Aorta (tissue), 5 donors: ENCODE measurements around the gene NCKAP5. TPM values are rescaled to one million over a fixed set of nuclear protein-coding genes. Genes with fewer than 3 reads are reported as not detected.

ENCODE experiments used
- ATAC-seq: fragments of 200-7000 bp; cut with Tn5 transposase; one replicate; pipeline ENCODE4 v1.9.1; 2022; ENCODE audit warnings: moderate library complexity; ENCODE audit not compliant: low FRiP score
- DNase-seq, 2 donors: peaks; one replicate each; pipeline ENCODE4 v3.0.0-alpha.2; 2020
- H3K27ac ChIP-seq, 2 donors: one replicate each; pipeline ENCODE4 v1.5.1; 2013; ENCODE audit warnings: low read length in 2 of 2, mild to moderate bottlenecking in 2 of 2, moderate library complexity in 2 of 2, control low read depth in 1 of 2, inconsistent platforms in 1 of 2, low read depth in 1 of 2
- H3K27me3 ChIP-seq, 2 donors: one replicate each; pipeline ENCODE4 v1.6.1; 2013; ENCODE audit warnings: control low read depth in 1 of 2, low read length in 1 of 2, mild to moderate bottlenecking in 1 of 2, moderate library complexity in 1 of 2; ENCODE audit not compliant: insufficient read depth in 2 of 2, control insufficient read depth in 1 of 2
- H3K36me3 ChIP-seq, 2 donors: one replicate each; pipeline ENCODE4 v1.6.1; 2013; ENCODE audit warnings: control low read depth in 1 of 2, low read length in 1 of 2, mild to moderate bottlenecking in 1 of 2; ENCODE audit not compliant: insufficient read depth in 2 of 2, control insufficient read depth in 1 of 2
- H3K4me1 ChIP-seq, 2 donors: one replicate each; pipeline ENCODE4 v1.6.1; 2013; ENCODE audit warnings: low read length in 2 of 2, control low read depth in 1 of 2, mild to moderate bottlenecking in 1 of 2, moderate library complexity in 1 of 2; ENCODE audit not compliant: insufficient read depth in 2 of 2, control insufficient read depth in 1 of 2
- H3K4me3 ChIP-seq, 2 donors: one replicate each; pipeline ENCODE4 v1.5.1; 2013; ENCODE audit warnings: low read length in 2 of 2, control low read depth in 1 of 2, mild to moderate bottlenecking in 1 of 2
- H3K9me3 ChIP-seq: one replicate; pipeline ENCODE4 v1.6.1; 2013; ENCODE audit warnings: mild to moderate bottlenecking, low read length; ENCODE audit not compliant: control insufficient read depth
- WGBS, 2 donors: extraction: QIAGEN DNeasy Blood & Tissue Kit; methylation state at CpG; one replicate each; pipeline ENCODE4 v1.1.7; 2013; 5-methylcytosine and 5-hydroxymethylcytosine counted together
- intact Hi-C, 2 donors: fragments of 100-400 bp; cut with DNase I; formaldehyde crosslinking; loops; one replicate each; pipeline versions ENCODE4 v1.14.2 to v1.15.0; 2022
- polyA plus RNA-seq, 2 donors: library from polyadenylated mRNA; stranded (reverse); fragments of 200-250 nt; gene quantifications; one replicate each; pipeline ENCODE4 v1.2.3, GENCODE V29; 2013
- total RNA-seq, 2 donors: library from RNA; stranded (reverse); fragmentation: NEBNext Ultra II Directional; extraction: Animal tissue kit (Norgen Biotek cat#: 25700); gene quantifications; one replicate each; pipeline ENCODE4 v1.2.1, GENCODE V29; 2021
- donor health status: healthy with polysubstance abuse.
- donor health status: Bipolar disorder and iron deficiency.
- donor health status: DM: no; HTN: no; CAD: no.
- donor health status: DM: no; HTN: no; CAD: no.
- donor health status: DM: yes; HTN: yes; CAD: no.

The NCKAP5 gene
- total and polyA plus RNA-seq, 4 donors = 0.75 to 7.5 (median 2.4) TPM; not detected in 1

DNA sequence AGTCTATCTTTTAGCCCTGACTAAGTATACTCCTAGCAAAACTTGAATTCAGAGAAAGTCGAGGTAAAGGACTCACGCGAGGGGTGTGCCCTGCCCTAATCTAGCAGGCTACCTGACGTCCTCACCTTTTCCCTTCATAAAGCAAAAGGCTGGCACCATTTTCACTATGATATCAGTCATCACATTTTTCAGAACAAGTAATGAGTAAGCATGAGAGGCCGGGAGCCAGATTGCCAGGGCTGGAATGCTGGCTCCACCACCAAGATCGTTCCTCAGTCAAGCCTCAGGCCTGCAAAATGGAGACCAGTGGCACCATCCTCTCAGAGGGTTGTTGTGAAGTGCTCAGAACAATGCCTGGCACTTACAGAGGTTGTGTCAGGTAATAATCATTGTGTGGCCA lies 18.7 kb upstream of the NCKAP5 start:
- WGBS, 2 donors = 43 to 49% methylated on average over 6 of the region's 6 CpGs
- ATAC-seq = no peak
- peaks cover 0 to 4% of the 10 kb centered on the region in 2 donors for H3K4me1 ChIP-seq
- no peak overlapping the region for H3K27ac ChIP-seq
- intact Hi-C loops = loop anchor here in 1 of 2 donors (10.0 kb wide), 1 partner anchor 188 kb away; no protein-coding TSS in a partner anchor
- no peaks in the 10 kb centered on the region for H3K27me3 ChIP-seq
- no peaks in the 10 kb centered on the region for H3K36me3 ChIP-seq
- no peaks in the 10 kb centered on the region for H3K9me3 ChIP-seq
- no peak overlapping the region for H3K4me3 ChIP-seq
- no peak for DNase-seq

DNA sequence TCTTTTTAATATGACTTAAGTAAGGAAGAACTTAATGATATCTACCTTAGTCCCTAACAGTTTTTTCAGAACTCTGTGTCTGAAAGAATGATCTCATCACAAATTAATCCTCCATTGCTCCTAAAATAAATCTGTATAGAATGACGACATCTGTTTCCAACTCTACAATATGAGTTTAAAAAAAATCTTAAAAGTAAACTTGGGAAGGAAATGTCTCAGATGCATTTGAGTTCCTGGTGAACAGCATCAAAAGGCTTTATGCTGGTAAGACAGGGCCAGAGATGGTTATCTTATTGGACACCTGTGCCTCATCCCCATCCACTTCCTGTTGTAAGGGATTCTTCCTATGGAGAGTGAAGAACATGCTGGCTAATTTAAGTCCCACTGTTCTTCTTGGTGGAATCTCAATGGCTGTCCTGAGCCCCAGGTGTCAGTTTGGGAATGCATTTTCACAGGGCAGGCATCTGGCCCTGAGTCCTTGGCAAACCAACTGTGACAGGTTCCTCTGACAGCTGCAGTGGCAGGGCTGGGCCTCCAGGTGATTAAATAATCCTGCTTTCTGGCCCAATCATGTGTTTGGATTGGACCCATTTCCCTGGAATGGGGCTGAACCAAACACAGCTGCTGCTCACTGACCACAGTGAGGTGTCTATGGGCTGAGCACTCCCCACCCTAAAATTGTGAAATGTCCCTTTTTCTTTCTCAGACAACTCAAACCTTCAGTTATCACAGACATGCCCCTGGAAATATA lies 12.9 kb upstream of the NCKAP5 start:
- no peak for ATAC-seq
- no peak overlapping the region for H3K4me3 ChIP-seq
- H3K4me1 ChIP-seq = no peaks in the 10 kb centered on the region
- H3K27ac ChIP-seq = no peak overlapping the region
- no peak for DNase-seq
- 0 to 3% methylated on average over 1 of the region's 1 CpG for WGBS, 2 donors
- no peaks in the 10 kb centered on the region for H3K36me3 ChIP-seq
- intact Hi-C loops = loop anchor here in 1 of 2 donors (10.0 kb wide), 1 partner anchor 194 kb away; no protein-coding TSS in a partner anchor
- no peaks in the 10 kb centered on the region for H3K9me3 ChIP-seq
- peaks cover 0 to 2% of the 10 kb centered on the region in 2 donors for H3K27me3 ChIP-seq

DNA sequence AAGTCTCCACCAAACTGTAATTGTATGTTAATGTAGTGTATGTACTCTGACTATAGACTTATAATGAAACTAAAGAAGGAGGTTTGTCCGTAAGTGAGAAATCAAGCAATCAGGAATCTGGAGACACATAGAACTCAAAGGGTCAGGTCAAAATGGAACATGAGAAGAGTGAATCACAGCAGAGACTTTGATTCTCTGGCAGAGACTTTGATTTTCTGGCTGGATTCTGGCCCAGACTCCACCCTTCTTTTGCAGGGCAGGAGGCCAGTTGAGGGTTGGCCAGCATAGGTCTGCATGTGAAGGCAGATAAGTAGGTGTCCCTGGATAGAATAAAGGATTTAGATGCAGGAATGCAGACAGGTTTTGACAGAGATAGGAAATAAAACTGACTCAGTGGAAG lies 11.0 kb upstream of the NCKAP5 start:
- DNase-seq (no peak), ATAC-seq (no peak)
- no peaks in the 10 kb centered on the region for H3K36me3 ChIP-seq
- no peaks in the 10 kb centered on the region for H3K4me1 ChIP-seq
- H3K4me3 ChIP-seq = no peak overlapping the region
- intact Hi-C loops = no loop called here
- 81 to 88% methylated on average over 1 of the region's 1 CpG for WGBS, 2 donors
- peaks cover 0 to 2% of the 10 kb centered on the region in 2 donors for H3K27me3 ChIP-seq
- H3K9me3 ChIP-seq = no peaks in the 10 kb centered on the region
- no peak overlapping the region for H3K27ac ChIP-seq

DNA sequence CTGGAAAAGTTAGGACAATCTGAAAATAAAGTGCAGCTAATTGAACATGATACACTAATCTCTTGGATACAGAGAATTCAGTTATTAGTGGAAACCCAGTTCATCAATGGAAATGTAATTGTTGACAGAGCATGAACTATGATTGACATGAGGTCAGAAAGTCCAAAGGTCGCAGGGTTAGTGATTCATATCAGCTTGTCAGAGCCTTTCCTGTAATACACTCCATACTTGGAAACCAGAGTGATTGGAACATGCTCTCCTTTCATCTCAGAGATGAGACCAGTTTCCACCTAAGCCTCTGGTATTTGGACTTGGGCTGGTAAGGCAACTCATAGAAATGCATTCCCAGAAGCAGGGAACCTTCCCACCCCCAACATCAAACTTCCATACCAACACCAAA lies 8.5 kb upstream of the NCKAP5 start:
- no peak for DNase-seq
- H3K27ac ChIP-seq = no peak overlapping the region

DNA sequence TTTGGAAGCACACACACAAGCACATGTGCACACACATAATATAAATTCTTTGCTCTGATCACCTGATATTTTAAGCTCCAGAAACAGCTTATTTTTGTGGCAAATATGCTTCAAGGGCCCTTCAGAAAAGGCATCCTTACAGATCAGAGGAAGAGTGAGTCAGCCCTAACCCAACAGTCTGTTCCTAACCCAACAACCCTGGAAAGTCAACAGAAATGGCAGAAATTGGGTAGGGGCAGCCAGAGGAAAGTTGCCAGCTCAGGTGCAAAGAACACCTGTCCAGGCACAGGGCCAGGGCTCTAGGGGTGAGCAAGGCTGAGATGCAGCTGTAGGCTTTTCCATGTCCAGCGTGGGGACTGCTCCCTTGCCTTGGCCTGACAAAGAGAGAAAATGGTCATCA lies 6.4 kb upstream of the NCKAP5 start:
- intact Hi-C loops = no loop called here
- H3K27ac ChIP-seq = no peak overlapping the region
- no peaks in the 10 kb centered on the region for H3K9me3 ChIP-seq
- peaks cover 0 to 2% of the 10 kb centered on the region in 2 donors for H3K27me3 ChIP-seq
- no peak for DNase-seq
- H3K4me1 ChIP-seq = no peaks in the 10 kb centered on the region
- no peaks in the 10 kb centered on the region for H3K36me3 ChIP-seq
- 95 to 100% methylated on average over 1 of the region's 1 CpG for WGBS, 2 donors
- no peak for ATAC-seq
- H3K4me3 ChIP-seq = no peak overlapping the region

More for the DNA sequence above, 8.5 kb upstream of the NCKAP5 start:
- H3K36me3 ChIP-seq = no peaks in the 10 kb centered on the region
- H3K4me3 ChIP-seq = no peak overlapping the region
- intact Hi-C loops = no loop called here
- ATAC-seq = no peak
- 87 to 88% methylated on average over 1 of the region's 1 CpG for WGBS, 2 donors
- H3K9me3 ChIP-seq = no peaks in the 10 kb centered on the region
- peaks cover 0 to 2% of the 10 kb centered on the region in 2 donors for H3K27me3 ChIP-seq
- no peaks in the 10 kb centered on the region for H3K4me1 ChIP-seq

DNA sequence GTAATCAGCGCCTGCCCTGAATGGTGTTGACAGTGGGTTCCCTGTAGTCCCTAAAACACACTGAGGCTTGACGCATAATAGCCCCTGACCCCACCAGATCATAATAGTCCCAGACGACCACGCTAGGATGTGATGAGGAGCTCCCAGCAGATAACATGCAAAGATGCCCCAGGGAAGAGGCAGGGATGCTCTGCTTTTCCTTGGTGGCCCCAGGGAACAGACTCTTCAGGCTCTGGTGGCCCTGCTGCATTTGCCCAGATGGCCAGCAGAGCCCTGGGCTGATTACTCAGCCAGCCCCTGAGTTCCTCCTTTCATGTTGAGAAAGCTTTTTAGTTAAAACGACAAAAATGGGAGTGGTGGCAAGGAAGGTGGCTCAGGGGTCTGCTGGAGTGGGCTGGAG lies 5.9 kb upstream of the NCKAP5 start:
- H3K27me3 ChIP-seq = peaks cover 0 to 2% of the 10 kb centered on the region in 2 donors
- 73 to 91% methylated on average over 5 of the region's 5 CpGs for WGBS, 2 donors
- intact Hi-C loops = no loop called here
- H3K4me1 ChIP-seq = no peaks in the 10 kb centered on the region
- no peaks in the 10 kb centered on the region for H3K36me3 ChIP-seq
- no peak overlapping the region for H3K4me3 ChIP-seq
- ATAC-seq (no peak), DNase-seq (no peak)
- no peak overlapping the region for H3K27ac ChIP-seq
- H3K9me3 ChIP-seq = no peaks in the 10 kb centered on the region

DNA sequence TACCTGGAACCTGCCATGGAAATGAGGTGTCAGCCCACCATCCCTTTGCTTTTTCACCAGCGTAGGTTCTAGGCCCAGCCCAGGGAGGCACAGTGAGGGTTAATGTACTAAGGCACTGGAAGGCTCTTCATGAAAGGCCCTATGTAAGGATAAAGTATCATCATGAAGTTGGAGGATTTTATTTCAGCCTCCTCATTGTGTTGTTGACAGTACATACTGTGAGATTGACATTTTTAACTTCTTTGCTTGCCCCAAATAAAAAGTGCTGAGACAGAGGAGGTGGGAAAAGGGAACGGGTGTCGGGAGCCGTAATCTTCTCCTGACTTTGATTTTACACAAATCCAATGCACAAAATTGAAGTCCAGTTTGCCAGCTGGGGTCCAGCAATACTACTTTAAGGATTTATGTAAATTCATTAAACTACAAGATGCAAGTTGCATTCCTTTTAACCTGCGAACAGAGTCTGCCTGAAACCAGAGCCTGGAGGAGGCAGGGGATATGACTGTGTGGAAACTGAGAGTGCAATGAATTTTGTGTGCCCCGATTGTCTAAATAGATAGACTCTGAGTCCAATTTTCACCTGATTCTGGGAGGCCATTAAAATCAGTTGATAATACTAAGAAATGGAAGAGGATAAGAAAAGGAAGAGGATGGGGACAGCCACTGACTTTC lies 5.4 kb upstream of the NCKAP5 start:
- intact Hi-C loops = no loop called here
- DNase-seq (no peak), ATAC-seq (no peak)
- Histone ChIP-seq H3K36me3 (no peaks in the 10 kb centered on the region), H3K9me3 (no peaks in the 10 kb centered on the region), H3K27me3 (peaks cover 0 to 2% of the 10 kb centered on the region in 2 donors), H3K27ac (no peak overlapping the region), H3K4me1 (no peaks in the 10 kb centered on the region), H3K4me3 (no peak overlapping the region)
- 93 to 95% methylated on average over 6 of the region's 6 CpGs for WGBS, 2 donors

DNA sequence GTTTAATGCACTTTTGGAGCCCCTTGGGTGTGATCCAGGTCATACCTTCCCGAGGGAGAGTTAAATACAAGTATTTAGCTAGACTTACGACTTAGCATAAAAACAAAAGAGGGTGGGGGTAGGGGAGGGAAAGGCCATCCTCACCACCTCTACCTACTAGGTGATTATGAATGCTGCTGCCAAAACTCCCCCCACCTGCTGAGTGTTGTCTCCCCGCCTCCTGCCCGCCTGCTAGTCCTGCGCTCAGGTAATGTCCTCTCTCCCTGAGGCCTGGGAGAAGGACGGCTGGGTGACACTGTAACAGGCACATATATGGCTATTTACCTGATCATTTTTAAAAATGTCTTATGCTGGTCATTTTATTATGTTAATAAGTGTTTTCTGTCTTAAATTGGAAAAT lies 3.0 kb upstream of the NCKAP5 start:
- ATAC-seq = no peak
- no peak overlapping the region for H3K4me3 ChIP-seq
- no peaks in the 10 kb centered on the region for H3K36me3 ChIP-seq
- no peaks in the 10 kb centered on the region for H3K4me1 ChIP-seq
- intact Hi-C loops = no loop called here
- no peak for DNase-seq
- WGBS, 2 donors = 95% methylated on average over 6 of the region's 6 CpGs
- no peak overlapping the region for H3K27ac ChIP-seq
- no peaks in the 10 kb centered on the region for H3K9me3 ChIP-seq
- no peaks in the 10 kb centered on the region for H3K27me3 ChIP-seq

DNA sequence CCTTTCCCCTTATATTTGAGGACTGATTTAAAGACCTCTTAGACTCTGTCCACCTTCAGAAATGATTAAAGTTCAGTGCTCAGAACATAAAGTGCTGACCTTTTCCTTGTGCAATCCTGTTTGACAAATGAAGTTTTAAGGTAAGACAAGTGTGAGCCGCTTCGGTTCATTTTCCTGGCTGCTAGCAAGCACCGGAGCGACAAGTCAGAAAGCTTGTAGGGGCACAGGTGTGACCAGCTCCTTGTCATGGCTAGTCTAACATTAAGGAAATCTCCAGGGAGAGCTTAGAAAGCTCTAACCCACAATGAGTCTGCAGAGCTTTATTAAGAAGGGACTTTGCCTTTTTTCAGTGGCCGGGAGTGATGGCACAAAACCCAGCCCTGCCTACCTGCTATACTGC lies 2.3 kb upstream of the NCKAP5 start:
- intact Hi-C loops = no loop called here
- WGBS, 2 donors = 95 to 96% methylated on average over 5 of the region's 5 CpGs
- no peak for DNase-seq
- no peaks in the 10 kb centered on the region for H3K4me1 ChIP-seq
- ATAC-seq = no peak
- H3K27ac ChIP-seq = no peak overlapping the region
- H3K9me3 ChIP-seq = no peaks in the 10 kb centered on the region
- no peak overlapping the region for H3K4me3 ChIP-seq
- no peaks in the 10 kb centered on the region for H3K36me3 ChIP-seq
- H3K27me3 ChIP-seq = peaks cover 0 to under 1% of the 10 kb centered on the region in 2 donors
